ENCODE results near the gene TEKT2.

Gene TEKT2

DNA sequence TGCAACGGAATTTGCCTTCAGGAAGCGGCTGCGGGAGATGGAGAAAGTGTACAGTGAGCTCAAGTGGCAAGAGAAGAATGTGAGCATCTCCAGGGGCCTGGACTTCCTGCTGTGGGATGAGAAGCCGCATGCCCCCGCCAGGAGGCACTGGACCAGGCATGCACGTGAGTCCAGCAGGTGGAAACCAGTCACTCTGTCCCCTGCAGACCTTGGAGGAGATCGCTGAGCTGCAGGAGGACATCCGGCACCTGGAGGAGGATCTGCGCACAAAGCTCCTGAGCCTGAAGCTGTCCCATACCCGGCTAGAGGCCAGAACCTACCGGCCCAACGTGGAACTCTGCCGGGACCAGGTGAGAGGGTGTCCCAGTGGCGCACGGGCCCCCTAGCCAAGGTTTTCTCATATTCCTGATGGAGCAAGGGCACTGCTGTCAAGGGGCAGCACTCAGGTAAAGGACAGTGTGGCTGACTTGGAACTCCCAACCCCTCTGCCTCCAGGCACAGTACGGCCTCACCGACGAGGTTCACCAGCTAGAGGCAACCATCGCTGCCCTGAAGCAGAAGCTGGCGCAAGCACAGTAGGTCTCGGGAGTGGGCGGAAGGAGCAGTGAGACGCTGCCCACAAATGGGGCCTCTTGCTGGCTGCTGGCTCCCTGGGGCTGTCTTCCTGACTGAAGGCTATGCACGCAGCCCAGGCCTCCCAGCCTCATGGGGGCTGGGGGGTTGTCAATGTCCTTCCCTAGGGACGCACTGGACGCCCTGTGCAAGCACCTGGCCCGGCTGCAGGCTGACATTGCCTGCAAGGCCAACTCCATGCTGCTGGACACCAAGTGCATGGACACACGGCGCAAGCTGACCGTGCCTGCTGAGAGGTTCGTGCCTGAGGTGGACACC lies 3.6 kb downstream of the TEKT2 start:
- no peak for DNase-seq

DNA sequence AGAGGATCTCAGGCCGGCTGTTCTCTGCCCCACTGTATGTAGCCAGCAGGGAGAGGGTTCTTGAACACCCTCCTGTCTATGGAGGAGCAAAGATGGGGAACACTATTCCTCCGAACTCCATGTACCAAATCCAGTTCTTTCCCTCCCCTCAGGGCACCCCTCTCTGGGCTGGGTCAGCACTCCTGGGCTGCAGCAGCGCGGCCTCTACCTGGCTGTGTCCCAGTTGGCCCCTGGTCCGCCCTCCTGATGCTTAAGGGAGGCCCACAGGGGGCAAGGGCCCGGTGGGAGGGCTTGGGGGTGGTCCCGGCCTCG lies 4.3 kb downstream of the TEKT2 start:
- no peak for DNase-seq

DNA sequence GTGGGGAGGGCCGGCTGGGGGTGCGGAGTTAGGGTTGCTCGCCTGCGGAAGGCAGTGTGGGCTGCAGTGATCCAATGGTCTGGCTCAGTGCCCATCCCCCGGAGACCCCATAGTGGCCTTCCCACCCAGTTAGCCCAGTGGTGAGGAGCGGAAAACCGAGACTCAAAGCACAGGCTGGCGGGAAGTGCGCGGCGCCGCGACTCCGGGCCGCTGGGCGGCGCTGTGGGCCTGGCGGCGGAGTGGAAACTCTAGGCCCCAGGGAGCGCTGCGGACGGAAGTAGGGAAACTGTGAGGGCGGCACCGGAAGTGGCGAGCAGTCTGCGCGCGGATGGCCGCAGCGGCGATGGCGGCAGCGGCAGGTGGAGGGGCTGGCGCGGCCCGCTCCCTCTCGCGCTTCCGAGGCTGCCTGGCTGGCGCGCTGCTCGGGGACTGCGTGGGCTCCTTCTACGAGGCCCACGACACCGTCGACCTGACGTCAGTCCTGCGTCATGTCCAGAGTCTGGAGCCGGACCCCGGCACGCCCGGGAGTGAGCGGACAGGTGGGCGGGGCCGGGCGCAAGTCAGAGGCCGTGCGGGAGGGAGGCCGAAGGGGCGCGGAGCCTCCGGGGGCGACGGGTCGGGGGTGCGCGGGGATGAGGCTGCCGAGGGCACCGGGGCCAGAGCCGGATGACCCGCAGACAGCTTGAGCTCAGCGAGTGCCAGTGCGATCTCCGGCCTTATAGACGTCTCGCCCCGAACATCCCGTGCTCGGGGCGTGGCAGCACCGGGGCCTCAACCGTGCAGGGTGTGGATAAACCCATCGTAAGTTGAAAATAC lies 4.9 kb downstream of the TEKT2 start, which contains the start of gene ADPRS:
Gene ADPRS (plus strand): TSS at position 316 of the 816 bp plus-strand sequence. CDS start 13 bp downstream, at position 329.
- DNase-seq: peak; percentile 87

DNA sequence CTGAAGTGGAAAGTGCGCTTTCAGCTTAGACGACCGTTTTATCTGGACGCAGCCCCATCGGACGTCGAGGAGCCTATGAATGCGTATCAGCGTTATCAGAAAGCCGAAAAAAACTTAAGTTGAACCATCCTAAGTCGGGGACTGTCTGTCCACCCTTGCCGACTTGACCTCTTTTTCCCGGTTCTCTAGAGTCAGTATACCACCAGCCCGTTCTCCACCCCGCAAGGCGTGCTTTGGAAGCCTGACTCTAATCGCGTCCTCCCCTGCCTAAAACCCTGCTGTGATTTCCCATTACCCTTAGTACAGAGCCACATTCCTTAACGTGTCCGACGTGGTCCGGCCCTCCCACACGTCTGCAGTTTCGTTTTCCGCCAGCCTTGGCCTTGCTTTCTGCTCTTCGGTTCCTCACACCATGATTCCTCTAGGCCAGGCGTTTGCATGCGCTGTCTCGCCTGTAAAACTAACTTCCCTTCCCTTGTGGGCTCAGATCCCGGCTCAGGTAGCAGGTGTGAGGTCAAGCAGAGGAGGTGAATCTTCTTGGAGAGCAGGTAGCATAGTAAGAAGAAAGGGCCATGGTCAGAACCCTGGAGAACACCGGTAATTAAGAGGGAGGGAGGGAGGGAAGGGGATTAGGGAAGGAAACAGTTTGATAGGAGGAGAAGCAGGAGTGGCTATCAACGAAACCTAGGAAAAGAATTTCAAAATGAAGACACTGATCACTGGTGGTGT lies 5.7 kb downstream of the TEKT2 start:
- DNase-seq: no peak

DNA sequence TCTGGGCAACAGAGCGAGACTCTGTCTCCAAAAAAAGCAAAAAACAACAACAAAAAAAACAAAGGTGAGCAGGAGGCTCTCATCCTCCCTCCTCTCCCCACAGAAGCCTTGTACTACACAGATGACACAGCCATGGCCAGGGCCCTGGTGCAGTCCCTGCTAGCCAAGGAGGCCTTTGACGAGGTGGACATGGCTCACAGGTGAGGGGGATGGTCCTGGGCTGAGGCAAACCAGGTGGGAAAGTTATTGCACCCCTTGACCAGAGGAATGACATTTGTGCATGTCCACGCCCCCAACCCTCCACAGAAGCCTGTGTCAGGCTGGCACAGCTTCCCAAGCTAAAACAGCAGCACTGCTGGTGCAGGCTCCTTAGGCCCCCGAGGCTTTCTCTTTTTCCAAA lies 7.2 kb downstream of the TEKT2 start:
- DNase-seq: no peak

DNA sequence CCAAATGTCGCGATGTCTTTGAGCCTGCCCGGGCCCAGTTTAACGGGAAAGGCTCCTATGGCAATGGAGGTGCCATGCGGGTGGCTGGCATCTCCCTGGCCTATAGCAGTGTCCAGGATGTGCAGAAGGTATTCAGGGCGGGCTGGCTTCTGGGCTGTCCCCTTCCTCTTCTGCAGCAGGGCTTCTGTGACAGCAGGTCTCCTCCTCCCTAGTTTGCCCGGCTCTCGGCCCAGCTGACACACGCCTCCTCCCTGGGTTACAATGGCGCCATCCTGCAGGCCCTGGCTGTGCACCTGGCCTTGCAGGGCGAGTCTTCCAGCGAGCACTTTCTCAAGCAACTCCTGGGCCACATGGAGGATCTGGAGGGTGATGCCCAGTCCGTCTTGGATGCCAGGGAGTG lies 7.8 kb downstream of the TEKT2 start:
- no peak for DNase-seq

DNA sequence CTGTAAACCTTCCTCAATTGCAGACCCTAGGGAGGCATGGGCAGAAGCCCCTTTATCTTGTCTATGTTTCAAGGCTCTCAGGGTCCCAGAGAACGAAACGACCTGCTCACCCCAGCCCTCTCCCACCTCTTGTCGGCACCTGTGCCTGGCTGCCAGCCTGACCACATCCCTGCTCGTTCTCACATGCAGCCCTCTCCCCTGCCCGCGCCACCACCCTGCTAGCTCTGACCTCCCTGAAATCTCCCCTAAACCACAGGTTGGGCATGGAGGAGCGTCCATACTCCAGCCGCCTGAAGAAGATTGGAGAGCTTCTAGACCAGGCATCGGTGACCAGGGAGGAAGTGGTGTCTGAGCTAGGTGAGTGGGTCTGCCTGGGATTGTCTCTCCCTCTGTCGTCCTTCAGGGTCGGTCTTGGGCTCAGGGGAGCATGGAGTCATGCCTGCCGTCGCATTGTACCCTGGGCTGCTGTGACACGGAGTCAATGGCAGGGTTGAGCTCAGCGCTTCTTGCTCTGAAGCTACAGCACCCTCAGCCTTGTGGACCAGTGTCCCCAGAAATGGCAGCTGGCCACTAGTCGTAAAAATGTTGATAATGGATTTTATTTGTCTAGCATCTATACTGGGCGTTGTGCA lies 8.4 kb downstream of the TEKT2 start:
- DNase-seq: no peak

DNA sequence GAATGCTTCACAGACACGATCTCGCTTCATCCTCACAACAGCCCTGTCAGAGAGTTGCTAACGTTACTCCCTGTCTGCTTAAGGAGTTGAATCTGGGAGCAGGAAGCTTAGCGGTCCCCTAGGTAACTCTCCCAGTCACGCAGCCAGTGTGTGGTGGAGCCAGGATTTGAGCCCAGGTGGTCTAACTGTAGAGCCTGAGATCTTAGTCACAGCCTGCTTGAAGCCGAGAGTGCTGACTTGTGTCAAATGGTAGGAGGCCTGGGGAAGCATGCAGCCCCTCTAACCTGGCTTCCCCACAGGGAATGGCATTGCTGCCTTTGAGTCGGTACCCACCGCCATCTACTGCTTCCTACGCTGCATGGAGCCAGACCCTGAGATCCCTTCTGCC lies 8.9 kb downstream of the TEKT2 start:
- no peak for DNase-seq

DNA sequence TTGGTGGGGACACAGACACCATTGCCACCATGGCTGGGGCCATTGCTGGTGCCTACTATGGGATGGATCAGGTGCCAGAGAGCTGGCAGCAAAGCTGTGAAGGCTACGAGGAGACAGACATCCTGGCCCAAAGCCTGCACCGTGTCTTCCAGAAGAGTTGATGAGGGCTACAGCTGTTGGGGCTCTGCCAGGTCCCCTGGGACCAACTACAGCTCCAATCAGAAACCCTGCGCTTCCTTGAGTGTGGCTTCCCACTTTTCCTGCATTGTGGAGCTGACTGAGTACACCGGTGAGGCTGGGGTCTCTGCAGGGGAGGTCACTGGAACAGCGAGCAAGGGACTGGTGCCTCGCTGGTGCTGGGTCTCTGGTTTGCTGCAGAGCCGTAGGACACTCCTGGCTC lies 9.3 kb downstream of the TEKT2 start:
- DNase-seq: no peak

DNA sequence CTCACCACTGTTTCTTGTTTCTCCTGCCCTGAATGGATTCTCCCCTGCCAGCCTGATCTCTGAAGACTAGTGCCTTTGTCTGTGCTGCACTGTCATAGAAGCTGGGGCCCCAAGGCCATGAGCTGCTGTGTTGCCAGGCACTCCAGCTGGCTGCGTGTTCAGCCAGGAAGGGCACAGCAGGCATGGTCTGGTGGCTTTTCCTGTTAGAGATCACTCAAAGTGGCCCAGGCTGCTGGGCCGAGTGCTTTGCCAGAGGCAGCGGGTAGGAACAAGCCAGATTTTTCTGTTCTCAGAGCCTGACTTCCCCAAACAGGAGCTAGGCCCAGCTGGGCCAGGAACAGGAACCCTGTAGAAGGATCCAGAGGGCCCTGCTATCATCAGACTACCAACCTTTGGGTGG lies 10.0 kb downstream of the TEKT2 start:
- no peak for DNase-seq

DNA sequence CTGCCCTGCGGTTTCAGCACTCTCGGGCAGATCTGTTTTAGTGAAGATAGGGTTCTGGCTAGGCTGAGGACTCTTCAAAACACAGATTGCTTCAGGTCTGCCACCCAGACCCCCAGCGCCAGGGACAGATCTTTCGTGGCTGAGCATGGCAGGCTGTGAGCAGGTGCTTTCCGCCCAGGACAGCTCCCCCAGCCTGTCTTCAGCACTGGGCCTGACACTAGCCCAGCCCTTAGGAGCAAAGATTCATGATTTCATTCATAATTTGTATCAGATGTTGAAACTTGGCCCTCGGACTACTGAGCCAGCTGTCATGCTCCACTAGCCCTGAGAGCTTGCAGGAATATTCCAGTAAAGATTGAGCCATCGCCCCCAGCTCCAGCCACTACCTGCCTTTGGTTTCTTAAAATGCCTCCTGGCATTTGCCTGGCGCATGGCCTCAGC lies 10.7 kb downstream of the TEKT2 start:
- DNase-seq: no peak

DNA sequence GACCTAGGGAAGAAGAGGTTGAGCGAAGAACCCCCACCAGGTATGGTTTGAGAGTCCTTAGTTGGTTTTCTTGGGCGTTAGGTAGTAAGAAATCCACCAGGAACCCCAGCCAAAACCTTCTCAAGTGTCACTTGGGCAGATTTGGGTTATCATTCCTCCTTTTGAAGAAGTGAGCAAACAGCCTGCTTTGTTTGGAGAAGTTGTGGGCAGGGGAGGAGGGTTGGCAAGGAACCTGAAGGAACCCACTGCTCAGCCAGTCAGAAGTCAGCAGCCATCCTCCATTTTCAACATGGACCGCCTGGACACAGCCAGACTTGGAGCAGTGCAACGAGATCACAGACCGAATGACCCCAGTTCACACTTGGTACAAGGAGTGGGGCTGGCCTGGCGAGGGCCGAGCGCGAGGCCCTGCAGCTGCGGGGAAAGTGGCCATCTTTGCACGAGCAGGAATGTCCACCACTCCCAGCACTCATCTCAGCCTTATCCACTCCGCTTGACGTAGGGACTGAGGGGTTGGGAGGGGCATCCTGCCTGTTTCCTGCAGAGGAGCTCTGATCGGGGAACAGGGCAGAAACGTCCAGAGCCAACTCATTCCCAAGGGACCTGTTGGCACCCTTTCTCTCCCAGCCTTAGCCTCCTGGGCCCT lies 12.0 kb downstream of the TEKT2 start:
- DNase-seq: no peak

DNA sequence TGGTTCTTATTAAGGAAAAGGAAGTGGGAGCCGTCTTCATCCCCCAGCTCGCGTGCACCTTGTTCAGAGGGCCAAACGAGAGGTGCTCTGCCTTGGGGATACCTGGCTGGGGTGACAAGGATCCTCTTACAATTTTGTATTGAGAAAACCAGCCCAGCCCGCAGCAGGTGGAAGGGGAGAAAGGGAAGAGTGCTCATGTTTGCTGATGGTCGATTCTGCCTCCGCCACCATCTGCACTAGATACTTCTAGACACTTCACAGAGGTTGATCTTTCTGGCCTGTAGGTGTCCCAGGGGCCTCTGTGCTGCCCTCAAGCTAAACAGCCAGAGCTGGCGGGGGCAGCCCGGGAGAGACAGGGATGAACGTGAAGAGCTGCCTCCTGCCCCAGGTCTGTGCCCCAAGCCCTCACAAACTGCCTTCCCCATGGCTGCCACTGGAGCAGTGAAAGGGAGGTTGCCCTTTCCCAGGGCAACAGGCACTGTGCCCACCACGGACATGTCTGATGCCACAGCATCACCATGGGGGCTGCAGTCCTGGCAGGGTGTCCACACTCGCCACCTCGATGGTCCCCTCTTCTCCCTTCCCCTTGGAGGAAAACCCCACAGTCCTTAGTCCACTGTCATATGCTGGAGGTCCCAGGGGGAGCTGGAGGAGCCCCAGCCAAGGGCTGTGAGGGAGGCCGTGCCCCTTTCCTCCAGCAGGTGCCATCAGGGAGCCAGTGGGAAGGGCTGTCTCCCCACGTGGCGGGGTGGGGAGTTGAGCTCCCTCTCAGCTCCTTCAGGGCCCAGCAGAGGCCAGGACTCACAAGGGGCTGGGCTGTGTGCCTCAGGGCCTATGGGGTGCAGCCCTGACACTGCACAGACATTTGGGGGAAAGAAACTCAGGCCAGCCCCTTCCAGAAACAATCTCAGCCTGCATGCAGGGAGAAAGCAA lies 12.9 kb downstream of the TEKT2 start:
- no peak for DNase-seq

DNA sequence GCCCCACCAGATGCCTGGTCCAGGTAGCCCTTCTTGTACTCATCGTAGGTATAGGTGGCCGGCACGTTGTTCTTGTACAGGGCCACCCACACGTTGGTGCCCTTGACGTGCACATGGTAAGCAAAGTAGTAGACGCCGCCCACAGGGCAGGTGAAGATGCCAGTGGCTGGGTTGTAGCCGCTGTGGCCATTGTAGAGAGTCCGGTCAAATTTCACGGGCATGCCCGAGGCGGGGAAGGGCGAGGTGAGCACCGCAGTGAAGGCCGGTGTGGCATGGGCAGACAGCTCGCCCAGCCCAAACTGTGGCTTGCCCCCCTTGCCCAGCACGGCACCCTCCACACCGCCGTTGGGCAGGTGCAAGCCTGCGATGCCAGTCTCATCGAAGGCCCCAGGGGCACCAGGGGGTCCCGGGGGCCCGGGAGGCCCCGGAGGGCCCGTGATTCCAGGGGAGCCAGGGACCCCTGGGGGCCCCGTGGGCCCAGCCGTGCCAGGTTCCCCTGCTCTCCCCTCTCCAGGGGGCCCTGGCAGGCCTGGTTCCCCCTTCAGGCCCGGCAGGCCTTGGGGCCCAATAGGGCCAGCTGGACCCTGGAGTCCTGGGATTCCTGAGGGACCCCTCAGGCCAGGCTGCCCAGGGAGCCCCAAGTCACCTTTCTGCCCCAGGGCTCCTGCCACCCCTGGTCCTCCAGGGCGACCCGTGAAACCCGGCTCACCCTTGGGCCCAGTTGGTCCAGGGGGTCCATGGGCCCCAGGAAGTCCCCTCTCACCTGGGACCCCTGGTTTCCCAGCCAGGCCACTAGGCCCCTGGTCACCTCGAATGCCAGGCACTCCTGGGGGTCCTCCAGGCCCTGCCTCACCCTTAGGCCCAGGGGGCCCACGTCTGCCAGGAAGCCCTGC lies 14.0 kb downstream of the TEKT2 start:
- no peak for DNase-seq

DNA sequence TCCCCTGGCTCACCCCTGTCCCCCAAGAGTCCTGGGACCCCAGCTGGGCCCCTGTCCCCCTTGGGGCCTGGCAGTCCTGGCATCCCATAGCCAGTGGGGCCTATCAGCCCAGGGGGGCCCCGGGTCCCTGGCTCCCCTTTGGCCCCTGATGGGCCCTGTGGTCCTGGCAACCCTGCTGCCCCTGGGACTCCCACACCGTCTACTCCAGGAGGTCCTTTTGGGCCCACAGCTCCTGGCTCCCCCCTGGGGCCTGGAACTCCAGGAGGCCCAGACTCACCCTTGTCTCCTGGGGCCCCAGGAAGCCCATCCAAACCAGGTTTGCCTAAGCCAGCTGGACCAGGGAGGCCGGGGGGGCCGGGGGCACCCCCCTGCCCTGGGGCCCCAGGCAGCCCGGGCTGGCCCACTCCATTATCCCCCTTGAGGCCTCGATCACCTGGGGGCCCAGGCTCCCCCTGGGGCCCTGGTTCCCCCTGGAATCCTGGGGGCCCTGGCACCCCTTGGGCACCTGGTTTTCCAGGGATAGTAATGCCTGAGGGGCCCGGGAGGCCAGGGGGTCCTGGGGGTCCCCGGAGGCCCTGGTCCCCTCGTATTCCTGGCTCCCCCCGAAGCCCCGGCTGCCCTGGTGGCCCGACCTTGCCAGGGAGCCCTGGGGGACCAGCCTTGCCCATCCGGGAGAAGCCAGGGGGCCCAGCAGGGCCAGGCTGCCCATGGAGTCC lies 14.9 kb downstream of the TEKT2 start:
- DNase-seq: no peak

DNA sequence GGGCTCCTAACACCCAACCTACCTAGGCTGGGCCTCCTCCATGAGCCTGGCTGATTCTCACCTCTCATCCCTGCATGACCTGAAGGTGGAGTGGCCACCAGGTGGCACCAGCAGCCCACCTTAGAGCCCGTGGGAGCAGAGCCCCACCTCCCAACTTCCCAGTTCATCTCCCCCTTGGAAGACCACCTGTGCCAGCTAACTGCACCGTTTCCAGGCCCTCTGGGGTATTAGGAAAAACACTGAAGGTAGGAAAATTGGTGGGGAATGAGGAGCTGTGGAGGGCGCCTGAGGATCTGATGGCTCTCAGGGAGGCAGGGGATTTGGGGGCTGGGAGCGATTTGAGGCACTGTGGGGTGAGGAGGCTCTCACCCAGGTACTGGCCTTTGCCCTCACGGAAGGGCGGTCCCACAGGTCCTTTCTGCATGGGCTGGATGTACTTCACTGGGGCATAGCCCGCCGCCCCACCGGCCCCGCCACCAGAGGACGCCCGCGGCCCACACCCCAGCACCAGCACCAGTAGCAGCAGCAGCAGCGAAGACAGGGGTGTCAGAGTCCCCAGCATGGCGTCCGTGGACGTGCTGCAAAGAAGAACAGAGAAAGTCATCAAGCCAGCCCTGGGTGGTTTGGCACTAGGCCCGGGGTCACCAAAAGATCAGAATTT lies 15.9 kb downstream of the TEKT2 start:
- DNase-seq: peak; percentile 79

DNA sequence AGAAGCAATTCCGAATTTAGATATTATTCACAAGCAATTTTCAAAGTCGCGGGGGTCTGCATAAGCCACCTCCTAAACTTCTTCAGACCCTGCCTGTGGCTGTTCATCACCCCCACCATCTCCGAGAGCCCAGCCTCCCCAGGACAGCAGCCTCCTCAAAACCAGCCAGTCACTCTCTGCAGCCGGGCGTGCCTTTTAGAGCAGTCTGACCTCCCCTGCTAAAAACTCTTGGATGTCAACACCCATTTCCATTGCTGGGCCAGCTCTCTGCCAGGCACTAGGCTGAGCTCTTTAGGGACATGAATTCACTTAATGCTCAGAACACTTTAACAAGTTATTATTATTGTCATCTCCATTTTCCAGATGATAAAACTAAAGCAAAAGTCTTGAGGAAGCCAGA lies 16.5 kb downstream of the TEKT2 start:
- no peak for DNase-seq

DNA sequence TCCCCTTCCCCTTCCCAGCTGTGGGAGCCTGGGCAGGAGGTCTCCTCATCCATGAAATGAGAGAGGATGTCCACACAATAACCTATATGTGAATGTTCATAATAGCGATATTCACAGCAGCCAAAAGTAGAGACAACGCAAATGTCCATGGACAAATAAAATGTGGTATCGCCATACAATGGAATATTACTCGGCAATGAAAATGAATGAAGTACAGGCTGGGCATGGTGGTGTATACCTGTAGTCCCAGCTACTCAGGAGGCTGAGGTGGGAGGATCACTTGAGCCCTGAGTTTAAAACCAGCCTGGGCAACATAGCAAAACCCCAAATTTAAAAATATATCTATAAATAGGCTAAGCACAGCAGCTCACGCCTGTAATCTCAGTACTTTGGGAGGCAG lies 17.7 kb downstream of the TEKT2 start:
- no peak for DNase-seq

DNA sequence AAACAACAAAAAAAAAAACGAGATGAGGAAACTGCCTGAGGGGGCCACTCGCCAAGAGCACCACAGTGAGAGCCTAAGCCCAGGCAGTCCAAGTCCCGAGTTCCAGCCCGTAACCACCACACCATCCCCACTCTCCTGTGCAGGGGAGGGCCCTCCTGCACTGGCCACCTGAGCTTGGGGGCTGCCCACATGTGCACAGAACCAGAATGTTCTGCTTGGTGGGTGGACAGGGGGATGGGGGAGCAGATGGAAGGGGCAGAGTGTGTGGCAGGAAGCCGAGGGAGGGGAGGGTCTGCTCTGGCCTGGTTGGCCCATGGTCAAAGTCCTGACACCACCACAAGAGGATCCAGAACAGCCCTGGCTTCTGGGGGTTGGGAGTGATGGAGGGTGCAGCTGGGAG lies 22.4 kb downstream of the TEKT2 start:
- DNase-seq: no peak
